Gastrocnemius medialis (tissue), 4 donors: ENCODE measurements around the gene MOB3B. TPM values are rescaled to one million over a fixed set of nuclear protein-coding genes. Genes with fewer than 3 reads are reported as not detected.

ENCODE experiments used
- ATAC-seq, 2 donors: fragments of 150-250 bp; one replicate each; pipeline ENCODE4 v1.9.1; 2016
- DNase-seq, 2 donors: peaks; one replicate each; pipeline ENCODE4 v3.0.0-alpha.2; 2019
- H3K27ac ChIP-seq, 4 donors: fragments of 200-600 bp; sonication (generic); 1 replicate in 1 of 4; 2 replicates in 3 of 4; pipeline ENCODE4 v1.5.1; 2016 to 2018; ENCODE audit warnings: mild to moderate bottlenecking in 2 of 4, moderate library complexity in 1 of 4
- H3K27me3 ChIP-seq, 3 donors: fragments of 200-600 bp; sonication (generic) in 2 of 3; 1 replicate in 1 of 3; 2 replicates in 2 of 3; pipeline versions ENCODE4 v1.5.1 to v1.6.0; 2016 to 2019; ENCODE audit warnings: mild to moderate bottlenecking in 1 of 3, moderate library complexity in 1 of 3
- H3K36me3 ChIP-seq, 2 donors: fragments of 200-600 bp; sonication (generic) in 1 of 2; one replicate each; pipeline ENCODE4 v1.5.1; 2017 to 2018
- H3K4me1 ChIP-seq, 2 donors: fragments of 200-600 bp; sonication (generic) in 1 of 2; one replicate each; pipeline ENCODE4 v1.5.1; 2016 to 2017; ENCODE audit warnings: mild to moderate bottlenecking in 2 of 2
- H3K4me3 ChIP-seq, 4 donors: fragments of 200-600 bp; sonication (generic) in 3 of 4; 1 replicate in 1 of 4; 2 replicates in 3 of 4; pipeline ENCODE4 v1.5.1; 2016 to 2019; ENCODE audit warnings: mild to moderate bottlenecking in 2 of 4
- H3K9me3 ChIP-seq, 3 donors: fragments of 200-600 bp; sonication (generic) in 2 of 3; 1 replicate in 1 of 3; 2 replicates in 2 of 3; pipeline ENCODE4 v1.5.1; 2016 to 2019
- CTCF ChIP-seq, 5 experiments: fragments of 450-650 bp in 3 of 5; fragments of 200-600 bp in 2 of 5; sonication (generic) in 2 of 5; IDR thresholded peaks in 4 of 5; conservative IDR thresholded peaks in 1 of 5; 1 replicate in 4 of 5; 2 replicates in 1 of 5; pipeline ENCODE4 v1.5.1; 2016 to 2019; ENCODE audit warnings: antibody characterized with exemption in 5 of 5, mild to moderate bottlenecking in 3 of 5, moderate library complexity in 3 of 5
- POLR2A ChIP-seq, 2 donors: fragments of 450-650 bp; IDR thresholded peaks; one replicate each; pipeline ENCODE4 v1.6.1; 2017; ENCODE audit warnings: antibody characterized with exemption in 2 of 2, mild to moderate bottlenecking in 2 of 2, moderate library complexity in 2 of 2
- in situ Hi-C, 4 donors: fragments of 200-750 bp; cut with MboI; loops; one replicate each; pipeline versions ENCODE4 v1.15.0 to v1.8.0; 2017; ENCODE audit warnings: low sequenced_read_pairs in 4 of 4
- intact Hi-C: fragments of 100-400 bp; cut with DNase I; formaldehyde crosslinking; loops from one replicate; pipeline ENCODE4 v1.15.1; 2023; ENCODE audit warnings: low total_unique reads
- total RNA-seq, 4 donors: library from RNA; depleted of rRNA; stranded (reverse); fragments of >200 nt; gene quantifications; one replicate each; pipeline versions ENCODE4 v1.1.0 to v1.2.3, GENCODE V29; 2016

Gene MOB3B
- total RNA-seq, 4 donors from 2014 or later: 3.4 to 16.3 (median 12.7) TPM

DNA sequence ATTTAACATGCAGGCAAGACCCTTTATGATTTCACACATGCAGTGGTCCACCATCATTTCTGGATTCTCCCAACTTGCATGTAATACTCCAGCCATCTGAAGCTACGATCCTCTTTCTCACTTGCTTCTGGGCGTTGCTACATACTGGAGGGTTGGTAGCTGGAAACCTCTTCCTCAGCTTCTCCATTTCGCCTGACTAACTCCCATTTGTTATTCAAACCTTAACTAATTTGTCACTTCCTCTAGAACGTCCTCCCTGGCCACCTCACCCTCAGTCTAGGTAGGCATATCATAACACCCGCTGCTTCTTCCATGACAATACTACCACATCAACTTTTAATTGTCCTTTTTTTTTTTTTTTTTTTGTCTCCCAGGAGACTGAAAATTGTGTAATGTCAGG is 160.0 kb downstream of the MOB3B start:
- H3K4me1 ChIP-seq: peaks cover 53 to 65% of the 10 kb centered on the region in 2 donors
- in situ Hi-C loops (no loop called here), intact Hi-C loops (no loop called here)
- H3K27ac ChIP-seq: peak overlapping the region in 1 of 4 donors; percentile 46
- TF ChIP-seq CTCF (IDR thresholded peaks at IDR 0.05 in 4 of 5, conservative IDR thresholded peaks at IDR 0.05 in 1 of 5) (no peak), POLR2A (IDR thresholded peaks at IDR 0.05) (no peak)
- H3K4me3 ChIP-seq: no peak overlapping the region
- no peaks in the 10 kb centered on the region for H3K36me3 ChIP-seq
- DNase-seq (no peak), ATAC-seq (no peak)
- no peaks in the 10 kb centered on the region for H3K27me3 ChIP-seq
- no peaks in the 10 kb centered on the region for H3K9me3 ChIP-seq

GRCh38 chr9:27368316-27368985 is 161.2 kb downstream of the MOB3B start:
- no peak for TF ChIP-seq CTCF (IDR thresholded peaks at IDR 0.05 in 4 of 5, conservative IDR thresholded peaks at IDR 0.05 in 1 of 5)
- no peak for TF ChIP-seq POLR2A (IDR thresholded peaks at IDR 0.05)
- peak in 1 of 2 donors; percentile 45 for DNase-seq
- H3K4me1 ChIP-seq: peaks cover 43 to 61% of the 10 kb centered on the region in 2 donors
- H3K36me3 ChIP-seq: no peaks in the 10 kb centered on the region
- no peaks in the 10 kb centered on the region for H3K27me3 ChIP-seq
- intact Hi-C loops: no loop called here
- in situ Hi-C loops: no loop called here
- peak overlapping the region; percentile 28 to 59 (median 52) for H3K27ac ChIP-seq
- H3K9me3 ChIP-seq: no peaks in the 10 kb centered on the region
- H3K4me3 ChIP-seq: no peak overlapping the region
- ATAC-seq: peak; percentile 21 to 45

DNA sequence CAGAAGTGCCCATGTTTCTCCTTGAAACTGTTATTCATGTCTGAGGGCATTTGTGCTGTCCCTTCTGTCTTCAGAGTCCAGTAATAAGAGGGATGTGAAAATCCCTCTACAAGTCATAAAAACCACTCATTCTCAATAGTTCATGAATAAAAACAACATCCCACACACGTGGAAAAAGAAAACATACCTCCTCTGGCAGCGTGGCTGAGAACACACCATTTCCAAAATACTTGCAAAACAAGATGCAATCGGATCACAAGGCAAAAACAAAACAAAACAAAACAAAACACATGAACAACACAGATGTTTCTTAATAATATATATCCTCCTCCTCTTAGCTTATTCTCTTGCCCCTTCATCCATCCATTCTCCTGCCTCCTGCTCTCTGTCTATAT is 161.7 kb downstream of the MOB3B start:
- peak; percentile 8 to 28 for ATAC-seq
- peak overlapping the region; percentile 28 to 59 (median 52) for H3K27ac ChIP-seq

GRCh38 chr9:27367175-27367798 is 162.3 kb downstream of the MOB3B start:
- Histone ChIP-seq H3K9me3 (no peaks in the 10 kb centered on the region), H3K27ac (peak overlapping the region; percentile 24 to 59 (median 52)), H3K36me3 (no peaks in the 10 kb centered on the region), H3K4me3 (no peak overlapping the region), H3K27me3 (no peaks in the 10 kb centered on the region), H3K4me1 (peaks cover 36 to 51% of the 10 kb centered on the region in 2 donors)
- DNase-seq: no peak
- no peak for TF ChIP-seq CTCF (IDR thresholded peaks at IDR 0.05 in 4 of 5, conservative IDR thresholded peaks at IDR 0.05 in 1 of 5)
- no peak for TF ChIP-seq POLR2A (IDR thresholded peaks at IDR 0.05)
- in situ Hi-C loops (no loop called here), intact Hi-C loops (no loop called here)
- ATAC-seq: no peak

More for the DNA sequence above, 161.7 kb downstream of the MOB3B start:
- no peaks in the 10 kb centered on the region for H3K27me3 ChIP-seq
- H3K9me3 ChIP-seq: no peaks in the 10 kb centered on the region
- peak in 1 of 2 donors; percentile 37 for DNase-seq
- H3K4me1 ChIP-seq: peaks cover 42 to 55% of the 10 kb centered on the region in 2 donors
- intact Hi-C loops: no loop called here
- TF ChIP-seq CTCF (IDR thresholded peaks at IDR 0.05 in 4 of 5, conservative IDR thresholded peaks at IDR 0.05 in 1 of 5): no peak
- no peak for TF ChIP-seq POLR2A (IDR thresholded peaks at IDR 0.05)
- in situ Hi-C loops: no loop called here
- H3K36me3 ChIP-seq: no peaks in the 10 kb centered on the region
- no peak overlapping the region for H3K4me3 ChIP-seq
